Neural cell (in vitro differentiated cells): ENCODE data around the gene ZNF644. TPM values are rescaled to one million over a fixed set of nuclear protein-coding genes. Genes with fewer than 3 reads are reported as not detected.

Experiments
- H2AFZ ChIP-seq: fragments of 200-600, 300-800 bp; sonication (generic), shearing (Covaris generic); 2 replicates; pipeline ENCODE4 v1.6.0; 2014; ENCODE audit warnings: low read depth, mild to moderate bottlenecking, antibody characterized with exemption, low read length, moderate library complexity
- H3F3A ChIP-seq: fragments of 200-600 bp; shearing (Covaris generic); 2 replicates; pipeline ENCODE4 v1.6.1; 2016; ENCODE audit warnings: mild to moderate bottlenecking, moderate library complexity, mixed read lengths, antibody characterized with exemption, low read length; ENCODE audit not compliant: insufficient read depth, poor library complexity, severe bottlenecking
- H3K27ac ChIP-seq: fragments of 200-600, 300-800 bp; sonication (generic), shearing (Covaris generic); 2 replicates; pipeline ENCODE4 v1.5.1; 2014; ENCODE audit warnings: mild to moderate bottlenecking, low read length, moderate library complexity
- H3K27me3 ChIP-seq: fragments of 300-800, 200-600 bp; sonication (generic), shearing (Covaris generic); 2 replicates; pipeline ENCODE4 v1.6.0; 2014; ENCODE audit warnings: mild to moderate bottlenecking, low read depth, low read length, moderate library complexity; ENCODE audit not compliant: insufficient read depth
- H3K36me3 ChIP-seq: fragments of 300-800, 200-600 bp; sonication (generic), shearing (Covaris generic); 2 replicates; pipeline ENCODE4 v1.5.1; 2014; ENCODE audit warnings: mild to moderate bottlenecking, antibody characterized with exemption, low read length, moderate library complexity; ENCODE audit not compliant: insufficient read depth
- H3K4me2 ChIP-seq: fragments of 300-800, 200-600 bp; sonication (generic), shearing (Covaris generic); 2 replicates; pipeline ENCODE4 v1.6.0; 2014; ENCODE audit warnings: mild to moderate bottlenecking, low read length
- H3K4me3 ChIP-seq: fragments of 300-800, 200-600 bp; sonication (generic), shearing (Covaris generic); 2 replicates; pipeline ENCODE4 v1.5.1; 2014; ENCODE audit warnings: mild to moderate bottlenecking, low read length, moderate library complexity
- H3K79me2 ChIP-seq: fragments of 200-600 bp; shearing (Covaris generic); replicated peaks from 2 replicates; pipeline ENCODE4 v1.6.0; 2014; ENCODE audit warnings: mild to moderate bottlenecking, low read length, moderate library complexity; ENCODE audit not compliant: insufficient read depth
- H3K9ac ChIP-seq: fragments of 300-800, 200-600 bp; sonication (generic), shearing (Covaris generic); 2 replicates; pipeline ENCODE4 v1.6.1; 2016; ENCODE audit warnings: mild to moderate bottlenecking, low read length, mixed read lengths
- H3K9me2 ChIP-seq: fragments of 200-600 bp; shearing (Covaris generic); 2 replicates; pipeline ENCODE4 v1.6.1; 2016; ENCODE audit warnings: mild to moderate bottlenecking, low read length, mixed read lengths; ENCODE audit not compliant: insufficient read depth
- H3K9me3 ChIP-seq: fragments of 200-600, 300-800 bp; sonication (generic), shearing (Covaris generic); 2 replicates; pipeline ENCODE4 v1.6.1; 2016; ENCODE audit warnings: mild to moderate bottlenecking, mixed run types, low read length, moderate library complexity, mixed read lengths
- H4K20me1 ChIP-seq: fragments of 200-600 bp; shearing (Covaris generic); 2 replicates; pipeline ENCODE4 v1.6.1; 2016; ENCODE audit warnings: mild to moderate bottlenecking, mixed run types; ENCODE audit not compliant: insufficient read depth
- EP300 ChIP-seq: fragments of 450-650 bp; conservative IDR thresholded peaks from 2 replicates; pipeline ENCODE4 v1.6.1; 2014; ENCODE audit warnings: antibody characterized with exemption, mild to moderate bottlenecking, moderate library complexity; ENCODE audit not compliant: poor library complexity, severe bottlenecking
- EZH2 ChIP-seq: fragments of 200-600, 300-800 bp; shearing (Covaris generic), sonication (generic); IDR thresholded peaks from 2 replicates; pipeline ENCODE4 v1.6.1; 2014; ENCODE audit warnings: antibody characterized with exemption, low read length, borderline replicate concordance, mild to moderate bottlenecking; ENCODE audit not compliant: insufficient read depth, poor library complexity, severe bottlenecking
- MXI1 ChIP-seq: fragments of 450-650 bp; conservative IDR thresholded peaks from 2 replicates; pipeline ENCODE4 v1.6.1; 2014; ENCODE audit warnings: antibody characterized with exemption, mild to moderate bottlenecking; ENCODE audit not compliant: poor library complexity, severe bottlenecking
- POLR2AphosphoS5 ChIP-seq: IDR thresholded peaks from 2 replicates; pipeline ENCODE4 v1.6.1; 2012
- RAD21 ChIP-seq: fragments of 450-650 bp; conservative IDR thresholded peaks from 2 replicates; pipeline ENCODE4 v1.6.1; 2014; ENCODE audit warnings: antibody characterized with exemption, mild to moderate bottlenecking, moderate library complexity
- REST ChIP-seq: IDR thresholded peaks from 2 replicates; pipeline ENCODE4 v1.6.1; 2012; ENCODE audit warnings: borderline replicate concordance
- SMC3 ChIP-seq: fragments of 450-650 bp; conservative IDR thresholded peaks from 2 replicates; pipeline ENCODE4 v1.6.1; 2014; ENCODE audit warnings: antibody characterized with exemption, mild to moderate bottlenecking, moderate library complexity; ENCODE audit not compliant: poor library complexity
- TAF1 ChIP-seq: IDR thresholded peaks from 2 replicates; pipeline ENCODE4 v1.6.1; 2012; ENCODE audit warnings: low read depth
- polyA plus RNA-seq: library from polyadenylated mRNA; depleted of rRNA; stranded (reverse); fragments of >200 nt; gene quantifications from 2 replicates; pipeline ENCODE4 v1.2.3, GENCODE V29; 2014
- TF ChIP-seq, protein P1 (sequence below): fragments of 450-650 bp; IDR thresholded peaks from 2 replicates; pipeline ENCODE4 v1.5.1; 2014; ENCODE audit warnings: antibody characterized with exemption, mild to moderate bottlenecking, moderate library complexity; ENCODE audit not compliant: poor library complexity, severe bottlenecking

ZNF644 gene
- polyA plus RNA-seq, 1 donor from 2014 or later: 71.7 TPM

DNA sequence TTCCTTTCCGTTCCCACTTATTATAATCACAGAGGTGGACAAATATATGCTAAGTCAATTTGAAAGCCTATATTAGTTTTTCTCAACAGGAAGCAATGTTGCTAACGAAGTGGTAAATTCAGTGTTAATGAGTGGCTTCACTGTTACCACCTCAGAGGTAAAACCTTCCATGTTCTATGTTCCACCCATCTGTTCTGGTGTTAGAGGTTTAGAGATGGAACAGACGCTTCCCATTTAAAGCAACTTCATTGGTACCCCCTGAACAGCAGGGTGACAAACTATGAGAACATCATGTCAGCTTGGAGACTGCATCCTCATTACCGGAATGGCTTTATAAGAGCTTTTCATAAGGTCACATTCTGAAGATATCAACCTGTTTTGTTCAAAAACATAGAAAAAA, 77.9 kb downstream of the ZNF644 start:
- H3F3A ChIP-seq: peaks cover 3% of the 10 kb centered on the region
- no peak overlapping the region for H2AFZ ChIP-seq
- H3K9ac ChIP-seq: no peak overlapping the region
- H3K4me3 ChIP-seq: no peak overlapping the region
- peaks cover 41% of the 10 kb centered on the region for H3K79me2 ChIP-seq
- peaks cover 13% of the 10 kb centered on the region for H3K36me3 ChIP-seq
- H3K4me2 ChIP-seq: no peak overlapping the region
- TF ChIP-seq, protein P1, sequence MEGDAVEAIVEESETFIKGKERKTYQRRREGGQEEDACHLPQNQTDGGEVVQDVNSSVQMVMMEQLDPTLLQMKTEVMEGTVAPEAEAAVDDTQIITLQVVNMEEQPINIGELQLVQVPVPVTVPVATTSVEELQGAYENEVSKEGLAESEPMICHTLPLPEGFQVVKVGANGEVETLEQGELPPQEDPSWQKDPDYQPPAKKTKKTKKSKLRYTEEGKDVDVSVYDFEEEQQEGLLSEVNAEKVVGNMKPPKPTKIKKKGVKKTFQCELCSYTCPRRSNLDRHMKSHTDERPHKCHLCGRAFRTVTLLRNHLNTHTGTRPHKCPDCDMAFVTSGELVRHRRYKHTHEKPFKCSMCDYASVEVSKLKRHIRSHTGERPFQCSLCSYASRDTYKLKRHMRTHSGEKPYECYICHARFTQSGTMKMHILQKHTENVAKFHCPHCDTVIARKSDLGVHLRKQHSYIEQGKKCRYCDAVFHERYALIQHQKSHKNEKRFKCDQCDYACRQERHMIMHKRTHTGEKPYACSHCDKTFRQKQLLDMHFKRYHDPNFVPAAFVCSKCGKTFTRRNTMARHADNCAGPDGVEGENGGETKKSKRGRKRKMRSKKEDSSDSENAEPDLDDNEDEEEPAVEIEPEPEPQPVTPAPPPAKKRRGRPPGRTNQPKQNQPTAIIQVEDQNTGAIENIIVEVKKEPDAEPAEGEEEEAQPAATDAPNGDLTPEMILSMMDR: no peak
- TF ChIP-seq EP300 (no peak), REST (no peak), MXI1 (no peak), TAF1 (no peak), POLR2AphosphoS5 (no peak), RAD21 (no peak), SMC3 (no peak), EZH2 (no peak)
- H4K20me1 ChIP-seq: no peaks in the 10 kb centered on the region
- no peaks in the 10 kb centered on the region for H3K9me2 ChIP-seq
- no peaks in the 10 kb centered on the region for H3K27me3 ChIP-seq
- H3K27ac ChIP-seq: no peak overlapping the region
- H3K9me3 ChIP-seq: no peaks in the 10 kb centered on the region

DNA sequence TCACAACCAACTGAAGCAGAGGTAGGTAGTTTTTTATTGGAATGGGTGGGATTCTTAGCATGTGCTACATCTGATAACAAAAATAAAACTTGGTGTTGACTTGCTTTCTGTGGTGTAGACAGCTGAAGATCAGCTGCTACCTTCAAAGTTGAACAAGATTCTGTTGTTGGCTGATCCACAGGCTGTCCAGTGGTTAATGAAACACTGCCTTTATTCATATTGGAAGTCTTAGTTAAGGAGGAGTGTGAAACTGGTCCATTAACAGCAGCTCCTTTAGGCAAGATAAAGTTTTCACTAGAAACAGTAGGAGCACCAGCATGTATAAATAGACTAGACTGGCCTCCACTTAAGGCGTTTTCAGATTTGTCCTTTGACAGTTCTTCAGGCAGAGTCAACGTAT, 81.1 kb downstream of the ZNF644 start:
- no peak overlapping the region for H2AFZ ChIP-seq
- H3K9ac ChIP-seq: no peak overlapping the region
- no peak overlapping the region for H3K4me3 ChIP-seq
- H3K9me3 ChIP-seq: no peaks in the 10 kb centered on the region
- TF ChIP-seq POLR2AphosphoS5 (no peak), EP300 (no peak)
- peaks cover under 1% of the 10 kb centered on the region for H3F3A ChIP-seq
- H3K27ac ChIP-seq: no peak overlapping the region
- H3K27me3 ChIP-seq: no peaks in the 10 kb centered on the region
- H3K36me3 ChIP-seq: peaks cover 18% of the 10 kb centered on the region
- peaks cover 28% of the 10 kb centered on the region for H3K79me2 ChIP-seq
- no peak overlapping the region for H3K4me2 ChIP-seq
- no peaks in the 10 kb centered on the region for H4K20me1 ChIP-seq
- no peaks in the 10 kb centered on the region for H3K9me2 ChIP-seq

- H3K36me3 ChIP-seq: peaks cover 18% of the 10 kb centered on the region
- no peak overlapping the region for H2AFZ ChIP-seq
- no peak overlapping the region for H3K4me2 ChIP-seq
- peaks cover 29% of the 10 kb centered on the region for H3K79me2 ChIP-seq
- no peaks in the 10 kb centered on the region for H3K27me3 ChIP-seq
- no peak overlapping the region for H3K9ac ChIP-seq
- no peak overlapping the region for H3K4me3 ChIP-seq
- H3K9me2 ChIP-seq: no peaks in the 10 kb centered on the region
- H3K9me3 ChIP-seq: no peaks in the 10 kb centered on the region
- no peak overlapping the region for H3K27ac ChIP-seq
- TF ChIP-seq SMC3 (no peak), REST (no peak)
- H4K20me1 ChIP-seq: no peaks in the 10 kb centered on the region
- no peaks in the 10 kb centered on the region for H3F3A ChIP-seq
Observed at GRCh38 chr1:90936731-90937130, 85.1 kb downstream of the ZNF644 start.
